Colonic mucosa (tissue), 4 donors: ENCODE results near the gene SEMA4D. TPM values are rescaled to one million over a fixed set of nuclear protein-coding genes. Genes with fewer than 3 reads are reported as not detected.

Experiments
- DNase-seq: peaks from one replicate; pipeline ENCODE4 v3.0.0-alpha.2; 2020
- H3K27ac ChIP-seq: fragments of 200-600 bp; one replicate; pipeline ENCODE4 v1.8.0; 2021
- H3K27me3 ChIP-seq: fragments of 200-600 bp; one replicate; pipeline ENCODE4 v1.8.0; 2021
- H3K36me3 ChIP-seq: fragments of 200-600 bp; one replicate; pipeline ENCODE4 v1.8.0; 2021
- H3K4me1 ChIP-seq: fragments of 200-600 bp; one replicate; pipeline ENCODE4 v1.8.0; 2021; ENCODE audit warnings: mild to moderate bottlenecking
- H3K4me3 ChIP-seq: fragments of 200-600 bp; one replicate; pipeline ENCODE4 v1.8.0; 2021
- H3K9ac ChIP-seq, 2 donors: one replicate each; pipeline ENCODE4 v1.7.0; 2013; ENCODE audit warnings: control low read depth in 2 of 2, low read depth in 2 of 2, low read length in 2 of 2
- H3K9me3 ChIP-seq: fragments of 200-600 bp; one replicate; pipeline ENCODE4 v1.8.0; 2021
- intact Hi-C: fragments of 100-400 bp; cut with DNase I; formaldehyde crosslinking; loops from one replicate; pipeline ENCODE4 v1.14.1; 2022
- total RNA-seq, 2 donors: library from RNA; stranded (reverse); fragmentation: NEBNext Ultra II Directional in 1 of 2; extraction: Animal tissue kit (Norgen Biotek cat#: 25700) in 1 of 2; gene quantifications; one replicate each; pipeline ENCODE4 v1.2.1, GENCODE V29; 2021
- TF ChIP-seq, protein P1 (sequence below): fragments of 200-600 bp; IDR thresholded peaks from one replicate; pipeline ENCODE4 v1.8.0; 2022; ENCODE audit warnings: antibody characterized with exemption, mild to moderate bottlenecking
- donor health status: healthy.
- donor health status: DM: no; HTN: no; CAD: no.
- donor health status: DM: no; HTN: no; CAD: no.

Gene SEMA4D
- total RNA-seq, 2 donors from 2014 or later, result 14.7 to 19.0 TPM

DNA sequence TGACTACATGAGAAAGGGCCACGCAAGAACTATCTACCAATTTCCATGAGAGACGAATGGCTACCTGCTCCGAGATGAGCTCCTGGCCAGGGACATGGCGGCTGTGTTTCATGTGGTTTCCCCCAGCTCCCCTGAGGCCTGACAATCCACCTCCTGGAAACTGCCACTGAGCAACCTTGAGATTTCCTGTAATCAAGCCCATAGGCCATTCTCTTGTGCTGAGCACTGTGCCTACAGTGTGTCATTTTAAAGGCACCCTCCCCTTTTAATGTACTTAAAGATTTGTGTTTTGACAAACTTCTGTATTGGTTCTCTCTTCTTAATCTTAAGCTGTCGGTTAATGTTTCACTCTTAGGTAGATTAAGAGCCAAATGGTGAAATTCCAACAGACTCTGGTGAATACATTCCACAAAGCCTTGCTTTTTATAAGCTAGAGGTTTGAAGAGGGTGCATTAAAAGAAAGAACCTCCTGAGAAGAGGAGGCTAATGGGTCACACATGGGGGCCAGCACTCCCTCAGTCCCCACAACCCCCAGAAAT, 107.3 kb downstream of the SEMA4D start:
- no peak overlapping the region for H3K4me3 ChIP-seq
- no peaks in the 10 kb centered on the region for H3K27me3 ChIP-seq
- no peak for DNase-seq
- TF ChIP-seq, protein P1, sequence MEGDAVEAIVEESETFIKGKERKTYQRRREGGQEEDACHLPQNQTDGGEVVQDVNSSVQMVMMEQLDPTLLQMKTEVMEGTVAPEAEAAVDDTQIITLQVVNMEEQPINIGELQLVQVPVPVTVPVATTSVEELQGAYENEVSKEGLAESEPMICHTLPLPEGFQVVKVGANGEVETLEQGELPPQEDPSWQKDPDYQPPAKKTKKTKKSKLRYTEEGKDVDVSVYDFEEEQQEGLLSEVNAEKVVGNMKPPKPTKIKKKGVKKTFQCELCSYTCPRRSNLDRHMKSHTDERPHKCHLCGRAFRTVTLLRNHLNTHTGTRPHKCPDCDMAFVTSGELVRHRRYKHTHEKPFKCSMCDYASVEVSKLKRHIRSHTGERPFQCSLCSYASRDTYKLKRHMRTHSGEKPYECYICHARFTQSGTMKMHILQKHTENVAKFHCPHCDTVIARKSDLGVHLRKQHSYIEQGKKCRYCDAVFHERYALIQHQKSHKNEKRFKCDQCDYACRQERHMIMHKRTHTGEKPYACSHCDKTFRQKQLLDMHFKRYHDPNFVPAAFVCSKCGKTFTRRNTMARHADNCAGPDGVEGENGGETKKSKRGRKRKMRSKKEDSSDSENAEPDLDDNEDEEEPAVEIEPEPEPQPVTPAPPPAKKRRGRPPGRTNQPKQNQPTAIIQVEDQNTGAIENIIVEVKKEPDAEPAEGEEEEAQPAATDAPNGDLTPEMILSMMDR, result no peak
- no peaks in the 10 kb centered on the region for H3K36me3 ChIP-seq
- intact Hi-C loops, result no loop called here
- H3K9me3 ChIP-seq, result no peaks in the 10 kb centered on the region
- no peaks in the 10 kb centered on the region for H3K4me1 ChIP-seq
- H3K27ac ChIP-seq, result no peak overlapping the region
- no peak overlapping the region for H3K9ac ChIP-seq

DNA sequence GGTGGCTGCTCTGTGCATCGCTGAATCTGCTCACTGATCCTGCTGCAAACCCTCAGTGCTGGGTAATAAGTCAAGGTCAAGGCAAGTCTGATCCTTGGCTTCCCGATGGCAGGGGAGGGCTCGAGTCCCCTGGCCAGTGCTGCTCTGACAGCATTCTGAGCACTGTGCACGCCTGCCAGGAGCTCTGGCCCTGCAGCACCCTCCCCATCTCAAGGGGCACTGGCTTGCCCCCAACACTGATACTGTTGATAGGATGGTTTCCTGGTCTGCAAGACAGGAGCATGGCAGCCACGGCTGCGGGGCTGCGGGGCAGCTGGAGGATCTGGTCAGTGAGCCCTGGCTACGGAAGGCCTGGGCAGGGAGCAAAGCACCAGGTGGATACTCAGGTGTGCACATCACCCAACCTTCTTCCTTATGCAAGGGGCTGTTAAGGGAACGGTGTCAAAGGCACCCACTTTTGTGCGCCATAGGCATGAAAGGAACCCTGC, 107.8 kb downstream of the SEMA4D start:
- no peak overlapping the region for H3K4me3 ChIP-seq
- intact Hi-C loops, result no loop called here
- no peak overlapping the region for H3K9ac ChIP-seq
- no peaks in the 10 kb centered on the region for H3K36me3 ChIP-seq
- no peak for DNase-seq
- H3K27me3 ChIP-seq, result no peaks in the 10 kb centered on the region
- TF ChIP-seq, protein P1, result no peak
- H3K27ac ChIP-seq, result no peak overlapping the region
- no peaks in the 10 kb centered on the region for H3K9me3 ChIP-seq
- no peaks in the 10 kb centered on the region for H3K4me1 ChIP-seq

DNA sequence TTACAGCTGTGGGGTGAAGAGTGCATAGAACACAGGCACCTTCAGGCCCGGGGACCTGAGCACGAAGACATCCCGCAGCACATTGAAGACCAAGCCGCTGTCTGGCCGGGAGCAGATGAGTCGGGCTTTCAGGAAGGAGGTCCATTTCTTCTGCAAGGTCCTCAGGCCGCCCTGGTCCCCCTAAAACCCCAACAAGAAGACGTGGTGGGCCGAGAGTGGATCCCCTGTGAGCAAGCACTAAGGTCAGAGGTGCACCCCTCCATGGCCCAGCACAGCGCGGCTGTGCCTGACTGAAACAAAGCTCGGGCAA, 109.1 kb downstream of the SEMA4D start:
- no peaks in the 10 kb centered on the region for H3K4me1 ChIP-seq
- peak overlapping the region; percentile 28 for H3K27ac ChIP-seq
- H3K27me3 ChIP-seq, result no peaks in the 10 kb centered on the region
- no peaks in the 10 kb centered on the region for H3K36me3 ChIP-seq
- no peak overlapping the region for H3K4me3 ChIP-seq
- DNase-seq, result no peak
- H3K9ac ChIP-seq, result no peak overlapping the region
- intact Hi-C loops, result no loop called here
- H3K9me3 ChIP-seq, result no peaks in the 10 kb centered on the region
- TF ChIP-seq, protein P1, result no peak

DNA sequence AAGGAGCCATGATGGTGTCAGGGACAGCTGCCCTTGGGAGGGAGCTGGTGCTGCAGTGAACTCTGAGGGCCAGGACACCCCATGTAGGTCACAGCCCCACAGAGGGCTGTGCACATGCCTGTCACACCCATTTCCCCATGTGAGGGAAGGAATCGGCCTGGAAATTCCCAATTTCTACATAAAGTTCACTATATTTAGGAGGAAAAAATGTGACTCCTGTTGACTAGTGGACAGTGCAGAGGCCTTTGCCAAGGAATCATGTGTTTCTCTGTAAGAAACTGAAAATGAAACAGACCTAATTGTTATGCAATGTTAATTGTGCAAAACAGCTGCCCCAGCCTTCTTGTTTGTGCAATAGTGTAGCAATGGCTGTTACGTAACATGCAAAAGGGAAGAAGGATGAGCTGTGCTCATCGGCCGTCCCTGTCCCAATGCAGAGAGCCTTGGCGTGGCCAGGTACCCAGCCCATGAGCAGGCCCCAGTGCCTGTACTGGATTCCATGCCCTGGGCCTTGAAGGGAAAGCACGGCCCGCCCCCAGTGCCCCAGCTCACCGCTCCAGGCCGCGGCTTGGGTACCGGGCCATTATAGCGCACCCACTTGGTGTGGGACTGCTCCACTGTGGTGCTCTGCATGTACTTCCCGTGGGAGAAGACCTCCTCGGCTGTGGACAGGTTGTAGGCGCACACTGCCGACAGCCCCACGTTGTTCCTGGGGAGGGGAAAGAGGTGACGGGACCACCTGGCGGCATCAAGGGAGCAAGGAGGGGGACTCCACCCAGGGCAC, 109.6 kb downstream of the SEMA4D start:
- Histone ChIP-seq H3K27ac (peak overlapping the region; percentile 28), H3K9ac (no peak overlapping the region), H3K36me3 (no peaks in the 10 kb centered on the region), H3K4me1 (no peaks in the 10 kb centered on the region), H3K4me3 (no peak overlapping the region), H3K9me3 (no peaks in the 10 kb centered on the region), H3K27me3 (no peaks in the 10 kb centered on the region)
- peak; percentile 36 for DNase-seq
- intact Hi-C loops, result no loop called here
- TF ChIP-seq, protein P1, result no peak

DNA sequence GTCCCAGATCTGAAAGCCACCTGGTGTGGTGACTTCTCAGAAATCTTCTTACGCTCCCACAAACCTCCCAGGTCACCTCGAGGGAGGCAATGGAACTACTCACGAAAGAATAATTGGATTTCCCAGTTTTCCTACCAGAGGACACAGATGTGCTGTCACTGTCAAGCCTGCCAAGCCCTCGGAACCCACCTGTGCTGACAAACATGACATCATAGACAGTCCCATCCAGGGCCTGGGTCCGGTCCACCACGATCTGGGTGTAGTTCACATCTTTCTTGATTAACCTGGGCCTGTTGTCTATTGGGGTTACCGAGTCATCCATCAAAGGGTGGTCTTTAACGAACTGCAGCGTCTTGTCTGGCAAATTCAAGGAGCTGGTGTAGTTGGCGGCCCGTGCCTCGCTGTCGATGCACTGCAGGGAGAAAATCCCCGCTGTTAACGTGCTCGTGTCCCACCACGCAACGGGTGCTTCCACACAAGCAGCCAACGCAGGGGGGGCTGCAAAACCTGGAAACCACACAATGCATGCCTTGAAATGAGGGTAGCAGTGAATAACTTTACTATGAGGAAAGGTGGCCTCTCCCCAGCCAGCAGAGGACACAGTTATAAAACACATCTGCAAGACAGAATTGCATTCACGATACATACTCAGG, 110.6 kb downstream of the SEMA4D start:
- no peak for DNase-seq
- H3K36me3 ChIP-seq, result no peaks in the 10 kb centered on the region
- no peaks in the 10 kb centered on the region for H3K4me1 ChIP-seq
- H3K9ac ChIP-seq, result no peak overlapping the region
- peak overlapping the region; percentile 28 for H3K27ac ChIP-seq
- no peaks in the 10 kb centered on the region for H3K9me3 ChIP-seq
- TF ChIP-seq, protein P1, result no peak
- intact Hi-C loops, result no loop called here
- no peaks in the 10 kb centered on the region for H3K27me3 ChIP-seq
- no peak overlapping the region for H3K4me3 ChIP-seq
